HepG2 (cell line): ENCODE results near the gene SNED1. TPM values are rescaled to one million over a fixed set of nuclear protein-coding genes. Genes with fewer than 3 reads are reported as not detected.

ENCODE experiments used
- DNMT1 ChIP-seq: sonication (generic); formaldehyde crosslinking; IDR thresholded peaks from 2 replicates; pipeline ENCODE4 v1.5.1; 2020; ENCODE audit warnings: mild to moderate bottlenecking, missing genetic modification reagents
- HNRNPUL1 ChIP-seq: fragments of 200-400 bp; formaldehyde crosslinking; IDR thresholded peaks from 2 replicates; pipeline ENCODE4 v1.6.1; 2017; ENCODE audit warnings: low read depth, mild to moderate bottlenecking, low read length, moderate library complexity
- JARID2 ChIP-seq: sonication (generic); formaldehyde crosslinking; IDR thresholded peaks from 2 replicates; pipeline ENCODE4 v1.8.1; 2023; ENCODE audit warnings: missing genetic modification reagents, inconsistent platforms; ENCODE audit not compliant: insufficient replicate concordance
- MBNL3 ChIP-seq: fragments of 250-450 bp; sonication (Bioruptor Pico); conservative IDR thresholded peaks from 2 replicates; pipeline ENCODE4 v1.8.0; 2022; ENCODE audit warnings: mild to moderate bottlenecking, inconsistent platforms
- MLLT10 ChIP-seq: sonication (generic); formaldehyde crosslinking; IDR thresholded peaks from 2 replicates; pipeline ENCODE4 v1.4.0; 2020; ENCODE audit warnings: missing genetic modification reagents
- RBFOX2 ChIP-seq: fragments of 200-400 bp; formaldehyde crosslinking; IDR thresholded peaks from 2 replicates; pipeline ENCODE4 v1.6.1; 2017; ENCODE audit warnings: low read depth, mild to moderate bottlenecking, low read length
- SIN3A ChIP-seq: IDR thresholded peaks from 2 replicates; pipeline ENCODE4 v1.6.1; 2011; ENCODE audit warnings: low read depth, mild to moderate bottlenecking, control low read depth, low read length, borderline replicate concordance
- ZFP36L2 ChIP-seq: sonication (generic); formaldehyde crosslinking; IDR thresholded peaks from 2 replicates; pipeline ENCODE4 v1.4.0; 2020; ENCODE audit warnings: missing genetic modification reagents
- ZIK1 ChIP-seq: sonication (generic); formaldehyde crosslinking; IDR thresholded peaks from 2 replicates; pipeline ENCODE4 v1.5.0; 2020; ENCODE audit warnings: mild to moderate bottlenecking, low read depth, missing genetic modification reagents, borderline replicate concordance
- ZNF20 ChIP-seq: sonication (generic); formaldehyde crosslinking; IDR thresholded peaks from 2 replicates; pipeline ENCODE4 v1.4.0; 2020; ENCODE audit warnings: mild to moderate bottlenecking, moderate library complexity, missing genetic modification reagents
- ZNF577 ChIP-seq: sonication (generic); formaldehyde crosslinking; IDR thresholded peaks from 2 replicates; pipeline ENCODE4 v1.4.0; 2020; ENCODE audit warnings: mild to moderate bottlenecking, low read depth, missing genetic modification reagents, borderline replicate concordance
- ZNF788 ChIP-seq: sonication (generic); formaldehyde crosslinking; IDR thresholded peaks from 2 replicates; pipeline ENCODE4 v1.5.0; 2020; ENCODE audit warnings: mild to moderate bottlenecking, missing genetic modification reagents, borderline replicate concordance
- polyA plus RNA-seq, 8 experiments: library from polyadenylated mRNA; depleted of rRNA in 3 of 8; stranded (reverse) in 7 of 8; unstranded in 1 of 8; fragments of >200 nt; fragmentation: Illumina TruSeq in 4 of 8; extraction: Trizol in 4 of 8; gene quantifications; 2 replicates each; pipeline versions ENCODE4 v1.2.1 to v1.2.3, GENCODE V29; 2011 to 2016; ENCODE audit warnings: low read depth in 4 of 8, missing spikeins in 1 of 8, mixed read lengths in 1 of 8; ENCODE audit not compliant: insufficient read depth in 1 of 8
- total RNA-seq, 5 experiments: library from RNA; depleted of rRNA; stranded (reverse); fragments of >200 nt; fragmentation: Illumina TruSeq; extraction: Trizol; gene quantifications; 2 replicates each; pipeline ENCODE4 v1.2.3, GENCODE V29; 2016; ENCODE audit warnings: low read depth in 1 of 5
- TF ChIP-seq, protein P1 (sequence below): fragments of 450-650 bp; IDR thresholded peaks from 2 replicates; pipeline ENCODE4 v1.6.1; 2017; ENCODE audit warnings: mild to moderate bottlenecking
- TF ChIP-seq, protein P2 (sequence below): sonication (generic); formaldehyde crosslinking; IDR thresholded peaks from 2 replicates; pipeline ENCODE4 v1.8.1; 2023; ENCODE audit warnings: mild to moderate bottlenecking, inconsistent platforms, moderate library complexity, missing genetic modification reagents, borderline replicate concordance
- TF ChIP-seq, protein P3 (sequence below): sonication (generic); formaldehyde crosslinking; IDR thresholded peaks from 2 replicates; pipeline ENCODE4 v1.4.0; 2020; ENCODE audit warnings: missing genetic modification reagents, borderline replicate concordance
- TF ChIP-seq, protein P4 (sequence below): sonication (generic); formaldehyde crosslinking; IDR thresholded peaks from 2 replicates; pipeline ENCODE4 v1.5.0; 2020; ENCODE audit warnings: missing genetic modification reagents
- TF ChIP-seq, protein P5 (sequence below): sonication (generic); formaldehyde crosslinking; IDR thresholded peaks from 2 replicates; pipeline ENCODE4 v1.5.0; 2020; ENCODE audit warnings: missing genetic modification reagents, mild to moderate bottlenecking, borderline replicate concordance

The SNED1 gene
- total and polyA plus RNA-seq, 2 of the 13 experiments (the other 11 are each of a cell fraction or from before 2014, with no cell fraction given), result 0.15 to 0.65 TPM

DNA sequence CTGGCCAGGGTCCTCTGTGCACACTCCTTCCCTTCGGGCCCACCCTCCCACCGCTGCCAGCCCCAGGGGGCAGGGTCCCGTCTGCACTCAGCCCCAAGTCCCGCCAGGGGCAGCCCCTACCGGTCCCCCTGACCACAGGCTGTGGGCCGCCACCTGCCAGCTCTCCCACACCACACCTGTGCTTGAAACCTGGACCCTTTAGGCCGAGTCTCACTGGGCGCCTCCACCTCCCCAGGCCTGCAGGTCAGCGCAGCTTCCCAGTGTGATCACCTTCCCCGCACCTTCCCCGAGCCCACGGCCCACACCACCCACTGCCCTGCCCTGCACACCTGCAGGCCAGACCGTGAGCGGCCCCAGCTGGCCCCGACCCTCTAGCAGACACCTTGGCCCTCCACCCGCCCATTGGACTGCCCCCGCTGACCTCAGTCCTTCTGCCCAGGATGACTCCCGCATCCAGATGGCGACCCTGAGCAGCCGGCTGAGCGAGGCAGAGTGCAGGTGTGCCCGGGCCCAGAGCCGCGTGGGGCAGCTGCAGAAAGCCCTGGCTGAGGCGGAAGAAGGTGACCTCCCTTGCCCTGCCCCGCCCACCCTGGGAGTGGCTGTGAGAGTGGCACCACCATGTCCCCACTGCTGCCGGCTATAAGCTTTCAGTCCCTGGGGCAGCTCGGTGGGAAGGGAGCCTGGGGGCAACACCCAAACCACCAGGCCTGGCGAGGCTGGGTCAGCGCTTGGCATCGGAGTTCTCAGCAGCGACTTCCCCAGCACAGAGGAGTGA, 31.3 kb upstream of the SNED1 start (continued):
- TF ChIP-seq MBNL3, result no peak
- peak; percentile 85; the same call in 1 of the 2 replicates for TF ChIP-seq DNMT1 (CRISPR knock-in tag)
- TF ChIP-seq RBFOX2, result peak; percentile 66
- TF ChIP-seq, protein P1, sequence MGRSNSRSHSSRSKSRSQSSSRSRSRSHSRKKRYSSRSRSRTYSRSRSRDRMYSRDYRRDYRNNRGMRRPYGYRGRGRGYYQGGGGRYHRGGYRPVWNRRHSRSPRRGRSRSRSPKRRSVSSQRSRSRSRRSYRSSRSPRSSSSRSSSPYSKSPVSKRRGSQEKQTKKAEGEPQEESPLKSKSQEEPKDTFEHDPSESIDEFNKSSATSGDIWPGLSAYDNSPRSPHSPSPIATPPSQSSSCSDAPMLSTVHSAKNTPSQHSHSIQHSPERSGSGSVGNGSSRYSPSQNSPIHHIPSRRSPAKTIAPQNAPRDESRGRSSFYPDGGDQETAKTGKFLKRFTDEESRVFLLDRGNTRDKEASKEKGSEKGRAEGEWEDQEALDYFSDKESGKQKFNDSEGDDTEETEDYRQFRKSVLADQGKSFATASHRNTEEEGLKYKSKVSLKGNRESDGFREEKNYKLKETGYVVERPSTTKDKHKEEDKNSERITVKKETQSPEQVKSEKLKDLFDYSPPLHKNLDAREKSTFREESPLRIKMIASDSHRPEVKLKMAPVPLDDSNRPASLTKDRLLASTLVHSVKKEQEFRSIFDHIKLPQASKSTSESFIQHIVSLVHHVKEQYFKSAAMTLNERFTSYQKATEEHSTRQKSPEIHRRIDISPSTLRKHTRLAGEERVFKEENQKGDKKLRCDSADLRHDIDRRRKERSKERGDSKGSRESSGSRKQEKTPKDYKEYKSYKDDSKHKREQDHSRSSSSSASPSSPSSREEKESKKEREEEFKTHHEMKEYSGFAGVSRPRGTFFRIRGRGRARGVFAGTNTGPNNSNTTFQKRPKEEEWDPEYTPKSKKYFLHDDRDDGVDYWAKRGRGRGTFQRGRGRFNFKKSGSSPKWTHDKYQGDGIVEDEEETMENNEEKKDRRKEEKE, result no peak
- TF ChIP-seq MLLT10 (CRISPR knock-in tag), result no peak
- TF ChIP-seq, protein P2, sequence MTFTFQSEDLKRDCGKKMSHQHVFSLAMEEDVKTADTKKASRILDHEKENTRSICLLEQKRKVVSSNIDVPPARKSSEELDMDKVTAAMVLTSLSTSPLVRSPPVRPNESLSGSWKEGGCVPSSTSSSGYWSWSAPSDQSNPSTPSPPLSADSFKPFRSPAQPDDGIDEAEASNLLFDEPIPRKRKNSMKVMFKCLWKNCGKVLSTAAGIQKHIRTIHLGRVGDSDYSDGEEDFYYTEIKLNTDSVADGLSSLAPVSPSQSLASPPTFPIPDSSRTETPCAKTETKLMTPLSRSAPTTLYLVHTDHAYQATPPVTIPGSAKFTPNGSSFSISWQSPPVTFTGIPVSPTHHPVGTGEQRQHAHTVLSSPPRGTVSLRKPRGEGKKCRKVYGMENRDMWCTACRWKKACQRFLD (CRISPR knock-in tag), result no peak
- TF ChIP-seq, protein P3, sequence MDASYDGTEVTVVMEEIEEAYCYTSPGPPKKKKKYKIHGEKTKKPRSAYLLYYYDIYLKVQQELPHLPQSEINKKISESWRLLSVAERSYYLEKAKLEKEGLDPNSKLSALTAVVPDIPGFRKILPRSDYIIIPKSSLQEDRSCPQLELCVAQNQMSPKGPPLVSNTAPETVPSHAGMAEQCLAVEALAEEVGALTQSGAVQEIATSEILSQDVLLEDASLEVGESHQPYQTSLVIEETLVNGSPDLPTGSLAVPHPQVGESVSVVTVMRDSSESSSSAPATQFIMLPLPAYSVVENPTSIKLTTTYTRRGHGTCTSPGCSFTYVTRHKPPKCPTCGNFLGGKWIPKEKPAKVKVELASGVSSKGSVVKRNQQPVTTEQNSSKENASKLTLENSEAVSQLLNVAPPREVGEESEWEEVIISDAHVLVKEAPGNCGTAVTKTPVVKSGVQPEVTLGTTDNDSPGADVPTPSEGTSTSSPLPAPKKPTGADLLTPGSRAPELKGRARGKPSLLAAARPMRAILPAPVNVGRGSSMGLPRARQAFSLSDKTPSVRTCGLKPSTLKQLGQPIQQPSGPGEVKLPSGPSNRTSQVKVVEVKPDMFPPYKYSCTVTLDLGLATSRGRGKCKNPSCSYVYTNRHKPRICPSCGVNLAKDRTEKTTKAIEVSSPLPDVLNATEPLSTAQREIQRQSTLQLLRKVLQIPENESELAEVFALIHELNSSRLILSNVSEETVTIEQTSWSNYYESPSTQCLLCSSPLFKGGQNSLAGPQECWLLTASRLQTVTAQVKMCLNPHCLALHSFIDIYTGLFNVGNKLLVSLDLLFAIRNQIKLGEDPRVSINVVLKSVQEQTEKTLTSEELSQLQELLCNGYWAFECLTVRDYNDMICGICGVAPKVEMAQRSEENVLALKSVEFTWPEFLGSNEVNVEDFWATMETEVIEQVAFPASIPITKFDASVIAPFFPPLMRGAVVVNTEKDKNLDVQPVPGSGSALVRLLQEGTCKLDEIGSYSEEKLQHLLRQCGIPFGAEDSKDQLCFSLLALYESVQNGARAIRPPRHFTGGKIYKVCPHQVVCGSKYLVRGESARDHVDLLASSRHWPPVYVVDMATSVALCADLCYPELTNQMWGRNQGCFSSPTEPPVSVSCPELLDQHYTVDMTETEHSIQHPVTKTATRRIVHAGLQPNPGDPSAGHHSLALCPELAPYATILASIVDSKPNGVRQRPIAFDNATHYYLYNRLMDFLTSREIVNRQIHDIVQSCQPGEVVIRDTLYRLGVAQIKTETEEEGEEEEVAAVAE (CRISPR knock-in tag), result no peak
- TF ChIP-seq SIN3A, result no peak
- TF ChIP-seq ZIK1 (CRISPR knock-in tag), result no peak
- TF ChIP-seq, protein P4, sequence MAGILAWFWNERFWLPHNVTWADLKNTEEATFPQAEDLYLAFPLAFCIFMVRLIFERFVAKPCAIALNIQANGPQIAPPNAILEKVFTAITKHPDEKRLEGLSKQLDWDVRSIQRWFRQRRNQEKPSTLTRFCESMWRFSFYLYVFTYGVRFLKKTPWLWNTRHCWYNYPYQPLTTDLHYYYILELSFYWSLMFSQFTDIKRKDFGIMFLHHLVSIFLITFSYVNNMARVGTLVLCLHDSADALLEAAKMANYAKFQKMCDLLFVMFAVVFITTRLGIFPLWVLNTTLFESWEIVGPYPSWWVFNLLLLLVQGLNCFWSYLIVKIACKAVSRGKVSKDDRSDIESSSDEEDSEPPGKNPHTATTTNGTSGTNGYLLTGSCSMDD (CRISPR knock-in tag), result no peak
- no peak for TF ChIP-seq JARID2 (CRISPR knock-in tag)
- TF ChIP-seq, protein P5, sequence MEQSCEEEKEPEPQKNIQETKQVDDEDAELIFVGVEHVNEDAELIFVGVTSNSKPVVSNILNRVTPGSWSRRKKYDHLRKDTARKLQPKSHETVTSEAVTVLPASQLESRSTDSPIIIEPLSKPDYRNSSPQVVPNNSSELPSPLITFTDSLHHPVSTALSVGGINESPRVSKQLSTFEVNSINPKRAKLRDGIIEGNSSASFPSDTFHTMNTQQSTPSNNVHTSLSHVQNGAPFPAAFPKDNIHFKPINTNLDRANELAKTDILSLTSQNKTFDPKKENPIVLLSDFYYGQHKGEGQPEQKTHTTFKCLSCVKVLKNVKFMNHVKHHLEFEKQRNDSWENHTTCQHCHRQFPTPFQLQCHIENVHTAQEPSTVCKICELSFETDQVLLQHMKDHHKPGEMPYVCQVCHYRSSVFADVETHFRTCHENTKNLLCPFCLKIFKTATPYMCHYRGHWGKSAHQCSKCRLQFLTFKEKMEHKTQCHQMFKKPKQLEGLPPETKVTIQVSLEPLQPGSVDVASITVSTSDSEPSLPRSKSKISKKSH (CRISPR knock-in tag), result no peak; the same call in 1 of the 2 replicates
- TF ChIP-seq HNRNPUL1, result no peak
- peak; percentile 30; the same call in 1 of the 2 replicates for TF ChIP-seq ZNF788 (CRISPR knock-in tag)
- no peak for TF ChIP-seq ZNF20 (CRISPR knock-in tag)
- TF ChIP-seq ZNF577 (CRISPR knock-in tag), result no peak
- TF ChIP-seq ZFP36L2 (CRISPR knock-in tag), result no peak
